SK-N-SH treated with all-trans-retinoic acid at 6 μM for 48 hours (cell line): Measurements from ENCODE around the gene ASIC4.

Experiments used
- ARNTL ChIP-seq: fragments of 450-650 bp; formaldehyde crosslinking; IDR thresholded peaks from 2 replicates; pipeline ENCODE4 v1.5.0; 2020; ENCODE audit warnings: low read depth, mild to moderate bottlenecking, moderate library complexity, borderline replicate concordance
- BACH2 ChIP-seq: fragments of 250-450 bp; sonication (Bioruptor Pico); IDR thresholded peaks from 2 replicates; pipeline ENCODE4 v1.9.0; 2021; ENCODE audit warnings: mild to moderate bottlenecking, borderline replicate concordance
- CREB5 ChIP-seq: fragments of 250-450 bp; sonication (Bioruptor Pico); IDR thresholded peaks from 2 replicates; pipeline ENCODE4 v1.5.1; 2020; ENCODE audit warnings: low read depth, mild to moderate bottlenecking, moderate library complexity
- CSDC2 ChIP-seq: fragments of 250-450 bp; sonication (Bioruptor Pico); IDR thresholded peaks from 2 replicates; pipeline ENCODE4 v1.5.0; 2020; ENCODE audit warnings: mild to moderate bottlenecking, moderate library complexity
- CSRNP3 ChIP-seq: fragments of 250-450 bp; sonication (Bioruptor Pico); IDR thresholded peaks from 2 replicates; pipeline ENCODE4 v1.5.1; 2021; ENCODE audit warnings: mild to moderate bottlenecking, moderate library complexity
- GLIS3 ChIP-seq: fragments of 250-450 bp; sonication (Bioruptor Pico); IDR thresholded peaks from 2 replicates; pipeline ENCODE4 v1.5.0; 2020; ENCODE audit warnings: mild to moderate bottlenecking, moderate library complexity
- ISL1 ChIP-seq: fragments of 250-450 bp; sonication (Bioruptor Pico); IDR thresholded peaks from 2 replicates; pipeline ENCODE4 v2.1.2; 2022; ENCODE audit warnings: mild to moderate bottlenecking, moderate library complexity
- POU6F1 ChIP-seq: fragments of 250-450 bp; sonication (Bioruptor Pico); IDR thresholded peaks from 2 replicates; pipeline ENCODE4 v1.8.0; 2021; ENCODE audit warnings: low read depth, mild to moderate bottlenecking, moderate library complexity, borderline replicate concordance
- TSHZ2 ChIP-seq: fragments of 250-450 bp; sonication (Bioruptor Pico); IDR thresholded peaks from 2 replicates; pipeline ENCODE4 v1.5.0; 2020; ENCODE audit warnings: mild to moderate bottlenecking, moderate library complexity
- ZFP3 ChIP-seq: fragments of 250-450 bp; sonication (Bioruptor Pico); IDR thresholded peaks from 2 replicates; pipeline ENCODE4 v1.5.0; 2020; ENCODE audit warnings: mild to moderate bottlenecking, moderate library complexity
- ZFP30 ChIP-seq: fragments of 450-650 bp; formaldehyde crosslinking; IDR thresholded peaks from 2 replicates; pipeline ENCODE4 v1.5.0; 2022; ENCODE audit warnings: mild to moderate bottlenecking, moderate library complexity
- ZNF565 ChIP-seq: fragments of 450-650 bp; formaldehyde crosslinking; conservative IDR thresholded peaks from 2 replicates; pipeline ENCODE4 v1.5.0; 2020; ENCODE audit warnings: low read depth, mild to moderate bottlenecking, moderate library complexity
- ZNF70 ChIP-seq: fragments of 450-650 bp; formaldehyde crosslinking; IDR thresholded peaks from 2 replicates; pipeline ENCODE4 v1.5.0; 2020; ENCODE audit warnings: mild to moderate bottlenecking, moderate library complexity
- ZNF8 ChIP-seq: fragments of 450-650 bp; formaldehyde crosslinking; IDR thresholded peaks from 2 replicates; pipeline ENCODE4 v1.5.0; 2020; ENCODE audit warnings: mild to moderate bottlenecking, moderate library complexity

GRCh38 chr2:219506153-219506801 is 8.0 kb upstream of the ASIC4 start:
- no peak for TF ChIP-seq GLIS3
- TF ChIP-seq ZFP3: no peak
- no peak for TF ChIP-seq CREB5 (CRISPR knock-in tag)
- TF ChIP-seq BACH2 (CRISPR knock-in tag): no peak
- TF ChIP-seq ZNF8 (CRISPR knock-in tag): no peak
- TF ChIP-seq ZNF70 (CRISPR knock-in tag): no peak
- no peak for TF ChIP-seq ARNTL (CRISPR knock-in tag)
- TF ChIP-seq POU6F1 (CRISPR knock-in tag): no peak
- no peak for TF ChIP-seq TSHZ2 (CRISPR knock-in tag)
- TF ChIP-seq CSRNP3 (CRISPR knock-in tag): no peak
- no peak for TF ChIP-seq CSDC2
- no peak for TF ChIP-seq ZFP30 (CRISPR knock-in tag)
- TF ChIP-seq ZNF565 (CRISPR knock-in tag): no peak
- no peak for TF ChIP-seq ISL1 (CRISPR knock-in tag)
